ENCODE measurements around the gene LRP10.
"Not testable (repeated sequence)": the region's sequence is repeated elsewhere in the genome, so short reads cannot be mapped to it uniquely, and the experiment has no call there.

LRP10 gene

GRCh38 chr14:22852599-22852939 is 19.0 kb upstream of the LRP10 start:
- DNase-seq (ENCODE audit: low spot score) = no peak
- TF ChIP-seq CTCF (conservative IDR thresholded peaks at IDR 0.05; ENCODE audit: low read depth) = no peak
- peak overlapping the region; percentile 99 for H3K27ac ChIP-seq
- CTCF ChIA-PET = interaction anchor here (0.6 to 2.2 kb wide), 26 partner anchors 9 to 1319 kb away, joined by 3 to 37 read pairs (median 5); partner anchors contain the start of gene SLC7A7
- POLR2A ChIA-PET (ENCODE audit: low non-redundant PET) = interaction anchor here (0.7 kb wide), 1 partner anchor 14 kb away, joined by 6 read pairs; no protein-coding TSS in a partner anchor

- ChIA-PET POLR2A (ENCODE audit: low non-redundant PET) (interaction anchor here (0.5 to 0.7 kb wide), 2 partner anchors 15 to 34 kb away, joined by 6 to 7 read pairs; no protein-coding TSS in a partner anchor), CTCF (interaction anchor here (0.6 to 2.2 kb wide), 34 partner anchors 9 to 1319 kb away, joined by 3 to 37 read pairs (median 5); partner anchors contain the start of genes LRP10, MRPL52 and SLC7A7)
- TF ChIP-seq CTCF (conservative IDR thresholded peaks at IDR 0.05; ENCODE audit: low read depth) = peak; percentile 91
- DNase-seq (ENCODE audit: low spot score) = peak; percentile 51
- H3K27ac ChIP-seq = peak overlapping the region; percentile 99
Observed at GRCh38 chr14:22852940-22853767, 18.4 kb upstream of the LRP10 start.

GRCh38 chr14:22854296-22854695 is 17.2 kb upstream of the LRP10 start:
- DNase-seq (ENCODE audit: low spot score); POLR2A ChIA-PET (ENCODE audit: low non-redundant PET); H3K27ac ChIP-seq: not testable (repeated sequence)
- CTCF ChIA-PET = interaction anchor here (0.9 to 2.2 kb wide), 8 partner anchors 17 to 202 kb away, joined by 4 to 37 read pairs (median 7); partner anchors contain the start of gene MRPL52

- DNase-seq (ENCODE audit: low spot score) = no peak
- no peak overlapping the region for H3K27ac ChIP-seq
- ChIA-PET CTCF (interaction anchor here (0.9 to 1.9 kb wide), 5 partner anchors 18 to 203 kb away, joined by 5 to 11 read pairs (median 7); partner anchors contain the start of gene MRPL52), POLR2A (ENCODE audit: low non-redundant PET) (no interaction called here)
- TF ChIP-seq CTCF (conservative IDR thresholded peaks at IDR 0.05; ENCODE audit: low read depth) = no peak
Observed at GRCh38 chr14:22854963-22855724, 16.4 kb upstream of the LRP10 start.

GRCh38 chr14:22856428-22856827 is 15.1 kb upstream of the LRP10 start:
- no peak for DNase-seq (ENCODE audit: low spot score)
- no peak for TF ChIP-seq CTCF (conservative IDR thresholded peaks at IDR 0.05; ENCODE audit: low read depth)
- no peak overlapping the region for H3K27ac ChIP-seq
- CTCF ChIA-PET = no interaction called here
- POLR2A ChIA-PET (ENCODE audit: low non-redundant PET) = no interaction called here

- H3K27ac ChIP-seq; CTCF ChIA-PET; DNase-seq (ENCODE audit: low spot score): not testable (repeated sequence)
- POLR2A ChIA-PET (ENCODE audit: low non-redundant PET) = interaction anchor here (0.6 kb wide), 1 partner anchor 21 kb away, joined by 4 read pairs; no protein-coding TSS in a partner anchor
Observed at GRCh38 chr14:22860377-22860776, 11.2 kb upstream of the LRP10 start.

GRCh38 chr14:22861651-22862050 is 9.9 kb upstream of the LRP10 start:
- ChIA-PET CTCF (interaction anchor here (1.0 kb wide), 1 partner anchor 11 kb away, joined by 5 read pairs; no protein-coding TSS in a partner anchor), POLR2A (ENCODE audit: low non-redundant PET) (no interaction called here)
- H3K27ac ChIP-seq = no peak overlapping the region
- no peak for TF ChIP-seq CTCF (conservative IDR thresholded peaks at IDR 0.05; ENCODE audit: low read depth)
- no peak for DNase-seq (ENCODE audit: low spot score)

Measured in RWPE1 (cell line).